GM20000 (cell line): ENCODE results near the gene MBD2.

ENCODE experiments used
- DNase-seq: peaks from one replicate; pipeline ENCODE4 v3.0.0; 2012; ENCODE audit warnings: low spot score
- CTCF ChIP-seq: IDR thresholded peaks from 2 replicates; pipeline ENCODE4 v1.5.1; 2012; ENCODE audit warnings: mild to moderate bottlenecking, control low read depth; ENCODE audit errors: extremely low read depth, missing control alignments

MBD2 gene

GRCh38 chr18:54117853-54118773, 106.4 kb downstream of the MBD2 start:
- DNase-seq: no peak
- TF ChIP-seq CTCF: no peak

- DNase-seq: no peak
- no peak for TF ChIP-seq CTCF
These were observed 107.8 kb downstream of the MBD2 start for GRCh38 chr18:54116541-54117257.

- no peak for TF ChIP-seq CTCF
- DNase-seq: no peak
These were observed 112.1 kb downstream of the MBD2 start for GRCh38 chr18:54112356-54112755.

GRCh38 chr18:54109131-54109683, 115.3 kb downstream of the MBD2 start:
- no peak for TF ChIP-seq CTCF
- no peak for DNase-seq

GRCh38 chr18:54102123-54102522, 122.3 kb downstream of the MBD2 start:
- no peak for DNase-seq
- TF ChIP-seq CTCF: no peak
